Measurements from ENCODE around the gene RMC1. TPM values are rescaled to one million over a fixed set of nuclear protein-coding genes. Genes with fewer than 3 reads are reported as not detected.
A peak's percentile ranks its signal among the peaks of the same experiment; 100 is the strongest.

The RMC1 gene
- total RNA-seq, 4 donors from 2014 or later: 17.9 to 34.1 (median 28.9) TPM

- WGBS, 2 donors (ENCODE audit: low coverage in 1 of 2): 78 to 92% methylated on average over 6 to 7 of the region's 7 CpGs
- ATAC-seq: no peak
- H3K4me3 ChIP-seq: no peak overlapping the region
- no peaks in the 10 kb centered on the region for H3K9me3 ChIP-seq
- H3K4me1 ChIP-seq: peaks cover 17 to 81% (median 37%) of the 10 kb centered on the region in 3 donors
- H3K27me3 ChIP-seq: no peaks in the 10 kb centered on the region
- no peak overlapping the region for H3K27ac ChIP-seq
- H3K36me3 ChIP-seq: peaks cover 7 to 33% of the 10 kb centered on the region in 2 donors
- TF ChIP-seq CTCF (IDR thresholded peaks at IDR 0.05) (no peak), POLR2AphosphoS5 (IDR thresholded peaks at IDR 0.05) (no peak), EP300 (IDR thresholded peaks at IDR 0.05) (no peak), POLR2A (IDR thresholded peaks at IDR 0.05) (no peak)
Measured at GRCh38 chr18:23459530-23459921, 43.8 kb upstream of the RMC1 start.

GRCh38 chr18:23460285-23461273 is 42.7 kb upstream of the RMC1 start:
- no peak for TF ChIP-seq EP300 (IDR thresholded peaks at IDR 0.05)
- no peak for TF ChIP-seq CTCF (IDR thresholded peaks at IDR 0.05)
- TF ChIP-seq POLR2A (IDR thresholded peaks at IDR 0.05): no peak
- TF ChIP-seq POLR2AphosphoS5 (IDR thresholded peaks at IDR 0.05): no peak
- H3K4me1 ChIP-seq: peaks cover 14 to 70% (median 30%) of the 10 kb centered on the region in 3 donors
- ATAC-seq: no peak
- H3K9me3 ChIP-seq: no peaks in the 10 kb centered on the region
- H3K27ac ChIP-seq: no peak overlapping the region
- H3K36me3 ChIP-seq: peaks cover 7 to 40% of the 10 kb centered on the region in 2 donors
- 50 to 92% methylated on average over 1 to 2 of the region's 2 CpGs for WGBS, 2 donors (ENCODE audit: low coverage in 1 of 2)
- H3K27me3 ChIP-seq: no peaks in the 10 kb centered on the region
- no peak overlapping the region for H3K4me3 ChIP-seq

DNA sequence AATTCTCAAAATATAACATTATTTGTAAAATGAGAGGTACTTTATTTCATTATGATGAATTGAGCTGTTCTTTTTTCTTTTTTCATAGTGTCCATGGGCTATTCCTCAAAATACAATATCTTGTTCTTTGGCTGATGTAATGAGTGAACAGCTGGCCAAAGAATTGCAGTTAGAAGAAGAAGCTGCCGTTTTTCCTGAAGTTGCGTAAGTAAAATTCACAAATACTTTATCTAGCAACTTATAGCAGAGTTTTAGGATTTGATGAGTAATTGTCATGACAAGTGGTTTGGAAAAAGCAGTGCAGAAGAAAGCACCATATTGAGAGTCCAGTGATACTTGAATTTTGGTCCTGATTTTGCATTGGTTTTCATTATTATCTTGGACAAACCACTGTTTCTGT is 40.4 kb upstream of the RMC1 start:
- H3K9me3 ChIP-seq: no peaks in the 10 kb centered on the region
- no peaks in the 10 kb centered on the region for H3K27me3 ChIP-seq
- 60 to 73% methylated on average over 2 of the region's 2 CpGs for WGBS, 2 donors (ENCODE audit: low coverage in 1 of 2)
- peaks cover 7 to 59% of the 10 kb centered on the region in 2 donors for H3K36me3 ChIP-seq
- ATAC-seq: no peak
- no peak overlapping the region for H3K4me3 ChIP-seq
- H3K4me1 ChIP-seq: peaks cover 12 to 47% (median 18%) of the 10 kb centered on the region in 3 donors
- no peak overlapping the region for H3K27ac ChIP-seq
- TF ChIP-seq EP300 (IDR thresholded peaks at IDR 0.05): no peak
- TF ChIP-seq CTCF (IDR thresholded peaks at IDR 0.05): no peak
- no peak for TF ChIP-seq POLR2A (IDR thresholded peaks at IDR 0.05)
- TF ChIP-seq POLR2AphosphoS5 (IDR thresholded peaks at IDR 0.05): no peak

GRCh38 chr18:23468753-23469459 is 34.4 kb upstream of the RMC1 start:
- peak overlapping the region in 1 of 4 donors; percentile 39 for H3K27ac ChIP-seq
- no peaks in the 10 kb centered on the region for H3K27me3 ChIP-seq
- WGBS, 2 donors (ENCODE audit: low coverage in 1 of 2): 20 to 71% methylated on average over 1 to 3 of the region's 3 CpGs
- H3K36me3 ChIP-seq: peaks cover 8 to 100% of the 10 kb centered on the region in 2 donors
- no peaks in the 10 kb centered on the region for H3K4me1 ChIP-seq
- no peak overlapping the region for H3K4me3 ChIP-seq
- TF ChIP-seq POLR2AphosphoS5 (IDR thresholded peaks at IDR 0.05) (no peak), EP300 (IDR thresholded peaks at IDR 0.05) (no peak), CTCF (IDR thresholded peaks at IDR 0.05) (no peak), POLR2A (IDR thresholded peaks at IDR 0.05) (no peak)
- no peaks in the 10 kb centered on the region for H3K9me3 ChIP-seq
- no peak for ATAC-seq
